ENCODE data around the gene GALK1. TPM values are rescaled to one million over a fixed set of nuclear protein-coding genes. Genes with fewer than 3 reads are reported as not detected.

Gene GALK1
- total and polyA plus RNA-seq, 2 of the 13 experiments (the other 11 are each of a cell fraction or from before 2014, with no cell fraction given), result 59.9 to 93.6 TPM

DNA sequence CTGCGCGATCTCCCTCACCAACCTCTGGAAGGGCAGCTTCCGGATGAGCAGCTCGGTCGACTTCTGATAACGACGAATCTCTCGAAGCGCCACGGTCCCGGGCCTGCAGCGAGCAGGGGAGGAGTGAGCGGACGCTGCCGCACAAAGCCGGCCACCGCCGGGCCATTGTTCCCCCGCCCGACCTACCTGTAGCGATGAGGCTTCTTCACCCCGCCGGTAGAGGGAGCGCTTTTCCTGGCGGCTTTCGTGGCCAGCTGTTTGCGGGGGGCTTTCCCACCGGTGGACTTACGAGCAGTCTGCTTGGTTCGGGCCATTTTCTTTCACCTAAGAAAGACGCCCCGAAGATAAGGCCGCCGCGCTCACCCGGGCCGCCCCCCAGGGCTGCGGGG is 13.9 kb upstream of the GALK1 start:
- peaks cover 8 to 9% of the 10 kb centered on the region in 2 experiments; a peak in 4 of 5 replicates for H3K36me3 ChIP-seq (replicated peaks in 1 of 2; ENCODE audit: control insufficient read depth in 1 of 2, insufficient read depth in 2 of 2, low read length in 2 of 2)
- no TSS peak for BruUV-seq (replicated peaks)
- no peak for FAIRE-seq
- peaks cover 23% of the 10 kb centered on the region for H3K79me2 ChIP-seq (ENCODE audit: insufficient read depth, low read length)
- peak; percentile 49 for DNase-seq (ENCODE audit: low spot score)
- peak; percentile 2 for ATAC-seq
- intact Hi-C loops (cut with micrococcal nuclease; ENCODE audit: unreplicated experiment) (loop anchor here (2.0 to 5.0 kb wide), 2 partner anchors 48 to 66 kb away; partner anchors contain the start of gene UNC13D), in situ Hi-C loops (cut with HindIII; ENCODE audit: extremely low pct_ligation_motif_present, low pct_unique_long_range_greater_than_20kb) (no loop called here)
- WGBS (ENCODE audit: low lambda C conversion rate), result under 1% methylated on average over 23 of the region's 38 CpGs
- peak overlapping the region; percentile 73 to 92 (median 86) for H3K4me3 ChIP-seq (replicated peaks in 1 of 3; ENCODE audit: insufficient read depth in 1 of 3, low read depth in 2 of 3, low read length in 3 of 3)
- peaks cover 61% of the 10 kb centered on the region for H3K4me1 ChIP-seq (ENCODE audit: insufficient read depth, low read length)
- no peaks in the 10 kb centered on the region; a peak in 1 of 5 replicates for H3K27me3 ChIP-seq (ENCODE audit: control insufficient read depth in 1 of 2, insufficient read depth in 2 of 2, low read length in 2 of 2)
- H3K4me2 ChIP-seq (ENCODE audit: low read depth, low read length), result peak overlapping the region; percentile 88
- H4K20me1 ChIP-seq (ENCODE audit: insufficient read depth, low read length), result peaks cover 32% of the 10 kb centered on the region
- H2AFZ ChIP-seq (ENCODE audit: low read length), result no peak overlapping the region
- POLR2A ChIA-PET, result interaction anchor here (0.7 to 13.1 kb wide), 10 partner anchors 9 to 468 kb away, joined by 3 to 390 read pairs (median 34); partner anchors contain the start of genes GALK1, LLGL2, TRIM47 and UNC13D
- peak overlapping the region; percentile 91 for H3K27ac ChIP-seq (ENCODE audit: extremely low read length, insufficient read depth, low read length)
- peak overlapping the region; percentile 98 for H3K9ac ChIP-seq (ENCODE audit: insufficient read depth, low read depth, low read length)
- no peaks in the 10 kb centered on the region for H3K9me3 ChIP-seq (ENCODE audit: low read length)
- CTCF ChIA-PET (ENCODE audit: low intra/inter-chr PET ratio, low total read pairs), result no interaction called here
- TF ChIP-seq SMAD1 (CRISPR knock-in tag; IDR thresholded peaks at IDR 0.05; ENCODE audit: borderline replicate concordance, low read depth) (peak; percentile 38; the same call in 1 of the 2 replicates), KDM5A (IDR thresholded peaks at IDR 0.05; ENCODE audit: borderline replicate concordance, low read length) (peak; percentile 61), TBL1XR1 (IDR thresholded peaks at IDR 0.05; ENCODE audit: borderline replicate concordance, low read length, partially characterized antibody) (peak; percentile 49), HDAC1 (CRISPR knock-in tag; IDR thresholded peaks at IDR 0.05) (0 out of 2 replicates have a peak, but pooled peaks have one; percentile 9), PTBP1 (IDR thresholded peaks at IDR 0.05; ENCODE audit: low read depth, low read length, poor library complexity, severe bottlenecking) (peak; percentile 3), RXRA (CRISPR knock-in tag; IDR thresholded peaks at IDR 0.05) (peak; percentile 16; the same call in 1 of the 2 replicates), TARDBP (CRISPR knock-in tag; IDR thresholded peaks at IDR 0.05) (0 out of 2 replicates have a peak, but pooled peaks have one; percentile 26), ZNF431 (CRISPR knock-in tag; IDR thresholded peaks at IDR 0.05; ENCODE audit: borderline replicate concordance, low read depth) (no peak), PITX1 (CRISPR knock-in tag; IDR thresholded peaks at IDR 0.05) (peak; percentile 37; the same call in 1 of the 2 replicates), POLR2G (IDR thresholded peaks at IDR 0.05; ENCODE audit: low read depth, low read length) (no peak), ZNF33A (CRISPR knock-in tag; IDR thresholded peaks at IDR 0.05; ENCODE audit: borderline replicate concordance) (no peak), ZBTB7A (CRISPR knock-in tag; IDR thresholded peaks at IDR 0.05) (peak; percentile 58; the same call in 1 of the 2 replicates), ZNF550 (CRISPR knock-in tag; IDR thresholded peaks at IDR 0.05; ENCODE audit: borderline replicate concordance) (0 out of 2 replicates have a peak, but pooled peaks have one; percentile 8), AGO1 (IDR thresholded peaks at IDR 0.05; ENCODE audit: low read depth, low read length, poor library complexity, severe bottlenecking) (peak; percentile 85), ZNF546 (CRISPR knock-in tag; conservative IDR thresholded peaks at IDR 0.05) (peak; percentile 85; the same call in 1 of the 2 replicates), ZNF816 (CRISPR knock-in tag; IDR thresholded peaks at IDR 0.05; ENCODE audit: borderline replicate concordance) (peak; percentile 94), ZFP82 (CRISPR knock-in tag; IDR thresholded peaks at IDR 0.05; ENCODE audit: borderline replicate concordance) (peak; percentile 95; the same call in 1 of the 2 replicates), ZSCAN21 (CRISPR knock-in tag; IDR thresholded peaks at IDR 0.05; ENCODE audit: borderline replicate concordance) (peak; percentile 13; the same call in 1 of the 2 replicates), ZNF354B (CRISPR knock-in tag; IDR thresholded peaks at IDR 0.05) (0 out of 2 replicates have a peak, but pooled peaks have one; percentile 82)
- TF ChIP-seq, protein P1, sequence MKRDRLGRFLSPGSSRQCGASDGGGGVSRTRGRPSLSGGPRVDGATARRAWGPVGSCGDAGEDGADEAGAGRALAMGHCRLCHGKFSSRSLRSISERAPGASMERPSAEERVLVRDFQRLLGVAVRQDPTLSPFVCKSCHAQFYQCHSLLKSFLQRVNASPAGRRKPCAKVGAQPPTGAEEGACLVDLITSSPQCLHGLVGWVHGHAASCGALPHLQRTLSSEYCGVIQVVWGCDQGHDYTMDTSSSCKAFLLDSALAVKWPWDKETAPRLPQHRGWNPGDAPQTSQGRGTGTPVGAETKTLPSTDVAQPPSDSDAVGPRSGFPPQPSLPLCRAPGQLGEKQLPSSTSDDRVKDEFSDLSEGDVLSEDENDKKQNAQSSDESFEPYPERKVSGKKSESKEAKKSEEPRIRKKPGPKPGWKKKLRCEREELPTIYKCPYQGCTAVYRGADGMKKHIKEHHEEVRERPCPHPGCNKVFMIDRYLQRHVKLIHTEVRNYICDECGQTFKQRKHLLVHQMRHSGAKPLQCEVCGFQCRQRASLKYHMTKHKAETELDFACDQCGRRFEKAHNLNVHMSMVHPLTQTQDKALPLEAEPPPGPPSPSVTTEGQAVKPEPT (CRISPR knock-in tag; IDR thresholded peaks at IDR 0.05; ENCODE audit: low read depth), result 0 out of 2 replicates have a peak, but pooled peaks have one; percentile 33
- TF ChIP-seq, protein P2, sequence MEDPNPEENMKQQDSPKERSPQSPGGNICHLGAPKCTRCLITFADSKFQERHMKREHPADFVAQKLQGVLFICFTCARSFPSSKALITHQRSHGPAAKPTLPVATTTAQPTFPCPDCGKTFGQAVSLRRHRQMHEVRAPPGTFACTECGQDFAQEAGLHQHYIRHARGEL (CRISPR knock-in tag; IDR thresholded peaks at IDR 0.05), result no peak
- TF ChIP-seq, protein P3, sequence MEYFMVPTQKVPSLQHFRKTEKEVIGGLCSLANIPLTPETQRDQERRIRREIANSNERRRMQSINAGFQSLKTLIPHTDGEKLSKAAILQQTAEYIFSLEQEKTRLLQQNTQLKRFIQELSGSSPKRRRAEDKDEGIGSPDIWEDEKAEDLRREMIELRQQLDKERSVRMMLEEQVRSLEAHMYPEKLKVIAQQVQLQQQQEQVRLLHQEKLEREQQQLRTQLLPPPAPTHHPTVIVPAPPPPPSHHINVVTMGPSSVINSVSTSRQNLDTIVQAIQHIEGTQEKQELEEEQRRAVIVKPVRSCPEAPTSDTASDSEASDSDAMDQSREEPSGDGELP (IDR thresholded peaks at IDR 0.05; ENCODE audit: borderline replicate concordance, low read depth), result peak; percentile 91

Data from HepG2 (cell line).